HL-60 (cell line): ENCODE results near the gene BFSP2.

Source experiments
- DNase-seq, 2 experiments: peaks; one replicate each; pipeline ENCODE4 v3.0.0-alpha.2; 2010 to 2020; ENCODE audit warnings: low read depth in 1 of 2, low spot score in 1 of 2
- H3K27ac ChIP-seq: fragments of 250-450 bp; sonication (Bioruptor Pico); replicated peaks from 2 replicates; pipeline ENCODE4 v1.5.1; 2020; ENCODE audit warnings: mild to moderate bottlenecking, moderate library complexity
- H3K27me3 ChIP-seq: fragments of 250-450 bp; sonication (Bioruptor Pico); 2 replicates; pipeline ENCODE4 v1.5.1; 2021; ENCODE audit warnings: mild to moderate bottlenecking, moderate library complexity; ENCODE audit not compliant: insufficient read depth, poor library complexity, severe bottlenecking
- H3K4me3 ChIP-seq: replicated peaks from 2 replicates; pipeline ENCODE4 v1.5.1; 2011; ENCODE audit warnings: mild to moderate bottlenecking, control low read depth, low read length; ENCODE audit not compliant: insufficient read depth
- CTCF ChIP-seq: IDR thresholded peaks from one replicate; pipeline ENCODE4 v1.5.1; 2011; ENCODE audit warnings: low read length, control low read depth, inconsistent platforms; ENCODE audit not compliant: insufficient read depth
- GABPA ChIP-seq: IDR thresholded peaks from 2 replicates; pipeline ENCODE4 v1.6.1; 2012; ENCODE audit warnings: low read depth
- POLR2AphosphoS5 ChIP-seq: IDR thresholded peaks from 2 replicates; pipeline ENCODE4 v1.6.1; 2012; ENCODE audit warnings: low read depth
- REST ChIP-seq: IDR thresholded peaks from 2 replicates; pipeline ENCODE4 v1.6.1; 2012; ENCODE audit warnings: low read depth; ENCODE audit not compliant: insufficient replicate concordance
- SPI1 ChIP-seq: IDR thresholded peaks from 2 replicates; pipeline ENCODE4 v1.6.1; 2012; ENCODE audit warnings: low read depth, mild to moderate bottlenecking, borderline replicate concordance

Gene BFSP2

GRCh38 chr3:133369068-133369440 is 30.8 kb upstream of the BFSP2 start:
- no peak for DNase-seq
- Histone ChIP-seq H3K27ac (no peak overlapping the region), H3K4me3 (no peak overlapping the region), H3K27me3 (peaks cover 7% of the 10 kb centered on the region)
- no peak for TF ChIP-seq GABPA
- TF ChIP-seq POLR2AphosphoS5: no peak
- no peak for TF ChIP-seq SPI1
- TF ChIP-seq REST: no peak
- no peak for TF ChIP-seq CTCF

GRCh38 chr3:133371181-133371580 is 28.7 kb upstream of the BFSP2 start:
- TF ChIP-seq GABPA: no peak
- no peak for TF ChIP-seq POLR2AphosphoS5
- TF ChIP-seq CTCF: no peak
- no peak for TF ChIP-seq SPI1
- TF ChIP-seq REST: no peak
- Histone ChIP-seq H3K27ac (no peak overlapping the region), H3K27me3 (peaks cover 3% of the 10 kb centered on the region), H3K4me3 (no peak overlapping the region)
- no peak for DNase-seq

GRCh38 chr3:133371676-133372075 is 28.2 kb upstream of the BFSP2 start:
- Histone ChIP-seq H3K27me3 (peaks cover 3% of the 10 kb centered on the region), H3K27ac (no peak overlapping the region), H3K4me3 (no peak overlapping the region)
- no peak for DNase-seq
- no peak for TF ChIP-seq SPI1
- TF ChIP-seq GABPA: no peak
- TF ChIP-seq POLR2AphosphoS5: no peak

- no peak overlapping the region for H3K4me3 ChIP-seq
- TF ChIP-seq CTCF (no peak), GABPA (no peak), SPI1 (no peak), POLR2AphosphoS5 (no peak), REST (no peak)
- no peak overlapping the region for H3K27ac ChIP-seq
- no peaks in the 10 kb centered on the region for H3K27me3 ChIP-seq
- no peak for DNase-seq
Observed at GRCh38 chr3:133374708-133375402, 25.0 kb upstream of the BFSP2 start.
